HCT116 (cell line): ENCODE data around the gene RHCG. TPM values are rescaled to one million over a fixed set of nuclear protein-coding genes. Genes with fewer than 3 reads are reported as not detected.

ENCODE experiments used
- ATAC-seq: fragments of 200-7000 bp; cut with Tn5 transposase; 2 replicates; pipeline ENCODE4 v1.9.1; 2020; ENCODE audit warnings: mild to moderate bottlenecking, moderate library complexity
- BruUV-seq: library from RNA; stranded (reverse); fragments of 400-500 nt; replicated peaks from 2 replicates; lab custom pipeline; 2021; lab: Mats Ljungman, UMichigan
- CTCF ChIA-PET: fragments of 300-600 bp; sonication (Branson Sonifier 250); formaldehyde crosslinking; loops from one replicate; lab custom pipeline; 2021; ENCODE audit warnings: antibody characterized with exemption; lab: Charles Lee
- POLR2A ChIA-PET: fragments of 300-600, 350-600 bp; sonication (Branson Sonifier 250); formaldehyde crosslinking; loops from one replicate; lab custom pipeline; 2021; ENCODE audit warnings: antibody characterized with exemption; lab: Charles Lee
- RAD21 ChIA-PET, 2 experiments: fragments of 300-600 bp; sonication (Branson Sonifier 250); formaldehyde crosslinking; loops; one replicate each; lab custom pipeline; 2023; ENCODE audit warnings: low total read pairs in 2 of 2; ENCODE audit not compliant: uncharacterized antibody in 2 of 2, unreplicated experiment in 2 of 2, low non-redundant PET in 1 of 2; lab: Charles Lee
- DNase-seq: peaks from one replicate; pipeline ENCODE4 v3.0.0-alpha.2; 2010; ENCODE audit warnings: low read depth, low spot score
- H2AFZ ChIP-seq: fragments of 200-600 bp; shearing (Covaris generic), sonication (generic); 2 replicates; pipeline ENCODE4 v1.6.1; 2017; ENCODE audit warnings: low read depth, mixed run types, mixed read lengths, antibody characterized with exemption, low read length; ENCODE audit not compliant: poor library complexity, severe bottlenecking
- H3K27ac ChIP-seq: 2 replicates; pipeline ENCODE4 v1.5.1; 2012; ENCODE audit warnings: low read depth, low read length
- H3K27me3 ChIP-seq: fragments of 200-600 bp; sonication (generic); 2 replicates; pipeline ENCODE4 v1.6.1; 2016; ENCODE audit warnings: mixed run types, low read length, mixed read lengths; ENCODE audit not compliant: insufficient read depth
- H3K36me3 ChIP-seq, 2 experiments: fragments of 200-500 bp in 1 of 2; fragments of 200-600 bp in 1 of 2; sonication (Bioruptor generic) in 1 of 2; sonication (generic) in 1 of 2; 2 replicates each; pipeline versions ENCODE4 v1.5.1 to v1.6.1; 2014 to 2016; ENCODE audit warnings: low read length in 2 of 2, inconsistent platforms in 1 of 2, mixed read lengths in 1 of 2, mixed run types in 1 of 2; ENCODE audit not compliant: insufficient read depth in 2 of 2, control insufficient read depth in 1 of 2
- H3K4me1 ChIP-seq, 2 experiments: fragments of 200-600 bp in 1 of 2; sonication (generic) in 1 of 2; 2 replicates each; pipeline versions ENCODE4 v1.5.1 to v1.6.1; 2012 to 2017; ENCODE audit warnings: low read length in 2 of 2, inconsistent platforms in 1 of 2, mild to moderate bottlenecking in 1 of 2, mixed read lengths in 1 of 2, mixed run types in 1 of 2, moderate library complexity in 1 of 2; ENCODE audit not compliant: insufficient read depth in 2 of 2, control insufficient read depth in 1 of 2
- H3K4me2 ChIP-seq: fragments of 200-600 bp; sonication (generic); 2 replicates; pipeline ENCODE4 v1.6.1; 2017; ENCODE audit warnings: mixed run types, low read length, mixed read lengths
- H3K4me3 ChIP-seq, 2 experiments: fragments of 200-600 bp in 1 of 2; sonication (generic) in 1 of 2; replicated peaks in 1 of 2; 2 replicates each; pipeline ENCODE4 v1.5.1; 2011 to 2016; ENCODE audit warnings: low read length in 2 of 2, control low read depth in 1 of 2, low read depth in 1 of 2, mild to moderate bottlenecking in 1 of 2, mixed read lengths in 1 of 2, mixed run types in 1 of 2
- H3K79me2 ChIP-seq: fragments of 200-600 bp; sonication (generic); 2 replicates; pipeline ENCODE4 v1.6.1; 2017; ENCODE audit warnings: mild to moderate bottlenecking, mixed run types, low read length, moderate library complexity, mixed read lengths; ENCODE audit not compliant: insufficient read depth
- H3K9ac ChIP-seq: fragments of 200-600 bp; sonication (generic); 2 replicates; pipeline ENCODE4 v1.6.1; 2016; ENCODE audit warnings: low read length, mixed read lengths
- H3K9me2 ChIP-seq: fragments of 200-600 bp; sonication (generic), shearing (Covaris generic); 2 replicates; pipeline ENCODE4 v1.6.1; 2017; ENCODE audit warnings: mixed run types, mild to moderate bottlenecking, moderate library complexity; ENCODE audit not compliant: insufficient read depth
- H3K9me3 ChIP-seq, 2 experiments: fragments of 200-500 bp in 1 of 2; fragments of 200-600 bp in 1 of 2; sonication (Bioruptor generic) in 1 of 2; sonication (generic) in 1 of 2; 2 replicates each; pipeline ENCODE4 v1.6.1; 2014 to 2017; ENCODE audit warnings: low read length in 2 of 2, mixed read lengths in 2 of 2, inconsistent platforms in 1 of 2, low read depth in 1 of 2, mild to moderate bottlenecking in 1 of 2, mixed run types in 1 of 2, moderate library complexity in 1 of 2; ENCODE audit not compliant: control insufficient read depth in 1 of 2, insufficient read depth in 1 of 2
- H4K20me1 ChIP-seq: fragments of 200-600 bp; sonication (generic), shearing (Covaris generic); 2 replicates; pipeline ENCODE4 v1.6.1; 2017; ENCODE audit warnings: mixed run types, mild to moderate bottlenecking, moderate library complexity; ENCODE audit not compliant: insufficient read depth
- ATF3 ChIP-seq: IDR thresholded peaks from 2 replicates; pipeline ENCODE4 v1.6.1; 2012
- CBX3 ChIP-seq: IDR thresholded peaks from 2 replicates; pipeline ENCODE4 v1.6.1; 2012; ENCODE audit warnings: low read depth
- EZH2 ChIP-seq: fragments of 200-600 bp; sonication (generic); IDR thresholded peaks from 2 replicates; pipeline ENCODE4 v1.6.1; 2017; ENCODE audit warnings: antibody characterized with exemption, mixed run types
- EZH2phosphoT487 ChIP-seq: fragments of 200-600 bp; IDR thresholded peaks from 2 replicates; pipeline ENCODE4 v1.6.1; 2018; ENCODE audit warnings: antibody characterized with exemption, borderline replicate concordance
- FOSL1 ChIP-seq: IDR thresholded peaks from 2 replicates; pipeline ENCODE4 v1.6.1; 2012; ENCODE audit warnings: low read depth
- POLR2A ChIP-seq: IDR thresholded peaks from 2 replicates; pipeline ENCODE4 v1.7.0; 2011; ENCODE audit warnings: borderline replicate concordance; ENCODE audit not compliant: insufficient read depth, insufficient read length; ENCODE audit errors: extremely low read depth
- REST ChIP-seq: IDR thresholded peaks from 2 replicates; pipeline ENCODE4 v1.6.1; 2012; ENCODE audit warnings: low read depth
- SP1 ChIP-seq: IDR thresholded peaks from 2 replicates; pipeline ENCODE4 v1.6.1; 2012; ENCODE audit warnings: low read depth
- TCF7L2 ChIP-seq: IDR thresholded peaks from 2 replicates; pipeline ENCODE4 v1.7.0; 2011; ENCODE audit warnings: borderline replicate concordance, inconsistent platforms; ENCODE audit not compliant: insufficient read depth, insufficient read length; ENCODE audit errors: extremely low read depth
- YY1 ChIP-seq: IDR thresholded peaks from 2 replicates; pipeline ENCODE4 v1.6.1; 2011; ENCODE audit warnings: low read length, low read depth, moderate library complexity, mild to moderate bottlenecking; ENCODE audit not compliant: insufficient replicate concordance; ENCODE audit errors: extremely low read depth
- ZBTB33 ChIP-seq: IDR thresholded peaks from 2 replicates; pipeline ENCODE4 v1.6.1; 2011; ENCODE audit warnings: mild to moderate bottlenecking, low read length, moderate library complexity; ENCODE audit not compliant: insufficient replicate concordance; ENCODE audit errors: extremely low read depth
- ZFX ChIP-seq: fragments of 450-650 bp; IDR thresholded peaks from 2 replicates; pipeline ENCODE4 v1.6.1; 2017
- ZNF274 ChIP-seq: fragments of 200-500 bp; sonication (Bioruptor generic); IDR thresholded peaks from 2 replicates; pipeline ENCODE4 v1.6.1; 2014; ENCODE audit warnings: mild to moderate bottlenecking, low read depth, low read length, inconsistent platforms
- intact Hi-C: fragments of 100-400 bp; cut with micrococcal nuclease; formaldehyde crosslinking; loops from 2 replicates; pipeline ENCODE4 v1.10.0; 2022
- total RNA-seq: library from RNA; stranded (reverse); gene quantifications from one replicate; pipeline ENCODE4 v1.2.1, GENCODE V29; 2021; ENCODE audit not compliant: unreplicated experiment

Gene RHCG
- total RNA-seq, 1 experiment from 2014 or later: not detected

- ChIA-PET RAD21 (no interaction called here), POLR2A (no interaction called here), CTCF (interaction anchor here (1.0 kb wide), 1 partner anchor 173 kb away, joined by 3 read pairs; no protein-coding TSS in a partner anchor)
- Histone ChIP-seq H3K36me3 (no peaks in the 10 kb centered on the region), H3K27ac (no peak overlapping the region), H3K4me3 (no peak overlapping the region), H3K4me1 (no peaks in the 10 kb centered on the region), H3K9ac (no peak overlapping the region), H3K4me2 (no peak overlapping the region), H4K20me1 (no peaks in the 10 kb centered on the region), H3K79me2 (no peaks in the 10 kb centered on the region), H3K9me3 (no peaks in the 10 kb centered on the region), H3K27me3 (no peaks in the 10 kb centered on the region), H3K9me2 (no peaks in the 10 kb centered on the region), H2AFZ (peak overlapping the region; percentile 75)
- ATAC-seq: no peak
- no peak for DNase-seq
- TF ChIP-seq REST: no peak
- TF ChIP-seq ZNF274: no peak
- TF ChIP-seq EZH2: no peak
- no peak for TF ChIP-seq ZBTB33
- TF ChIP-seq ZFX: no peak
- no peak for TF ChIP-seq SP1
- TF ChIP-seq CBX3: no peak
- TF ChIP-seq ATF3: no peak
- TF ChIP-seq TCF7L2: no peak
- TF ChIP-seq POLR2A: no peak
- no peak for TF ChIP-seq YY1
- no peak for TF ChIP-seq EZH2phosphoT487
- TF ChIP-seq FOSL1: no peak
- no TSS peak for BruUV-seq
- intact Hi-C loops: no loop called here
Observed at GRCh38 chr15:89531796-89532537, 35.6 kb upstream of the RHCG start.
